Measurements from ENCODE around the gene MED4.
"Not testable (repeated sequence)": the region's sequence is repeated elsewhere in the genome, so short reads cannot be mapped to it uniquely, and the experiment has no call there.

Gene MED4

GRCh38 chr13:48058536-48058935 is 36.4 kb downstream of the MED4 start:
- H3K9ac ChIP-seq (ENCODE audit: low read depth, low read length); H3K4me3 ChIP-seq (ENCODE audit: low read depth, low read length); H3K36me3 ChIP-seq (ENCODE audit: control insufficient read depth, insufficient read depth, low read length); H3K27me3 ChIP-seq (ENCODE audit: control insufficient read depth, insufficient read depth, low read length); H3K4me1 ChIP-seq (ENCODE audit: control insufficient read depth, insufficient read depth, low read length); H3K9me3 ChIP-seq (ENCODE audit: control insufficient read depth, insufficient read depth, low read length): not testable (repeated sequence)

GRCh38 chr13:48055712-48056111 is 39.2 kb downstream of the MED4 start:
- Histone ChIP-seq H3K4me3 (ENCODE audit: low read depth, low read length) (no peak overlapping the region), H3K27me3 (ENCODE audit: control insufficient read depth, insufficient read depth, low read length) (no peaks in the 10 kb centered on the region), H3K9ac (ENCODE audit: low read depth, low read length) (no peak overlapping the region), H3K4me1 (ENCODE audit: control insufficient read depth, insufficient read depth, low read length) (no peaks in the 10 kb centered on the region), H3K9me3 (ENCODE audit: control insufficient read depth, insufficient read depth, low read length) (no peaks in the 10 kb centered on the region), H3K36me3 (ENCODE audit: control insufficient read depth, insufficient read depth, low read length) (peaks cover 7% of the 10 kb centered on the region)

- H3K27me3 ChIP-seq (ENCODE audit: control insufficient read depth, insufficient read depth, low read length), result no peaks in the 10 kb centered on the region
- H3K9ac ChIP-seq (ENCODE audit: low read depth, low read length), result no peak overlapping the region
- no peaks in the 10 kb centered on the region for H3K9me3 ChIP-seq (ENCODE audit: control insufficient read depth, insufficient read depth, low read length)
- no peaks in the 10 kb centered on the region for H3K4me1 ChIP-seq (ENCODE audit: control insufficient read depth, insufficient read depth, low read length)
- H3K36me3 ChIP-seq (ENCODE audit: control insufficient read depth, insufficient read depth, low read length), result peaks cover 14% of the 10 kb centered on the region
- no peak overlapping the region for H3K4me3 ChIP-seq (ENCODE audit: low read depth, low read length)
Measured at GRCh38 chr13:48054601-48055000, 40.3 kb downstream of the MED4 start.

GRCh38 chr13:48050550-48050949 is 44.4 kb downstream of the MED4 start:
- Histone ChIP-seq H3K4me3 (ENCODE audit: low read depth, low read length) (no peak overlapping the region), H3K9me3 (ENCODE audit: control insufficient read depth, insufficient read depth, low read length) (no peaks in the 10 kb centered on the region), H3K27me3 (ENCODE audit: control insufficient read depth, insufficient read depth, low read length) (no peaks in the 10 kb centered on the region), H3K4me1 (ENCODE audit: control insufficient read depth, insufficient read depth, low read length) (no peaks in the 10 kb centered on the region), H3K9ac (ENCODE audit: low read depth, low read length) (no peak overlapping the region), H3K36me3 (ENCODE audit: control insufficient read depth, insufficient read depth, low read length) (peaks cover 13% of the 10 kb centered on the region)

GRCh38 chr13:48043789-48044503 is 51.0 kb downstream of the MED4 start:
- Histone ChIP-seq H3K9ac (ENCODE audit: low read depth, low read length) (no peak overlapping the region), H3K9me3 (ENCODE audit: control insufficient read depth, insufficient read depth, low read length) (no peaks in the 10 kb centered on the region), H3K36me3 (ENCODE audit: control insufficient read depth, insufficient read depth, low read length) (peaks cover 3% of the 10 kb centered on the region), H3K4me1 (ENCODE audit: control insufficient read depth, insufficient read depth, low read length) (peaks cover under 1% of the 10 kb centered on the region), H3K4me3 (ENCODE audit: low read depth, low read length) (no peak overlapping the region), H3K27me3 (ENCODE audit: control insufficient read depth, insufficient read depth, low read length) (no peaks in the 10 kb centered on the region)

GRCh38 chr13:48042894-48043293 is 52.0 kb downstream of the MED4 start:
- Histone ChIP-seq H3K4me1 (ENCODE audit: control insufficient read depth, insufficient read depth, low read length) (peaks cover 5% of the 10 kb centered on the region), H3K9ac (ENCODE audit: low read depth, low read length) (no peak overlapping the region), H3K36me3 (ENCODE audit: control insufficient read depth, insufficient read depth, low read length) (peaks cover 3% of the 10 kb centered on the region), H3K27me3 (ENCODE audit: control insufficient read depth, insufficient read depth, low read length) (no peaks in the 10 kb centered on the region), H3K9me3 (ENCODE audit: control insufficient read depth, insufficient read depth, low read length) (no peaks in the 10 kb centered on the region), H3K4me3 (ENCODE audit: low read depth, low read length) (no peak overlapping the region)

GRCh38 chr13:48040896-48041295 is 54.0 kb downstream of the MED4 start:
- Histone ChIP-seq H3K36me3 (ENCODE audit: control insufficient read depth, insufficient read depth, low read length) (peaks cover under 1% of the 10 kb centered on the region), H3K4me3 (ENCODE audit: low read depth, low read length) (no peak overlapping the region), H3K9ac (ENCODE audit: low read depth, low read length) (no peak overlapping the region), H3K4me1 (ENCODE audit: control insufficient read depth, insufficient read depth, low read length) (peaks cover 5% of the 10 kb centered on the region), H3K9me3 (ENCODE audit: control insufficient read depth, insufficient read depth, low read length) (no peaks in the 10 kb centered on the region), H3K27me3 (ENCODE audit: control insufficient read depth, insufficient read depth, low read length) (no peaks in the 10 kb centered on the region)

GRCh38 chr13:48040049-48040448 is 54.9 kb downstream of the MED4 start:
- no peaks in the 10 kb centered on the region for H3K36me3 ChIP-seq (ENCODE audit: control insufficient read depth, insufficient read depth, low read length)
- H3K4me1 ChIP-seq (ENCODE audit: control insufficient read depth, insufficient read depth, low read length), result peaks cover 5% of the 10 kb centered on the region
- H3K9ac ChIP-seq (ENCODE audit: low read depth, low read length), result no peak overlapping the region
- H3K4me3 ChIP-seq (ENCODE audit: low read depth, low read length), result no peak overlapping the region
- no peaks in the 10 kb centered on the region for H3K27me3 ChIP-seq (ENCODE audit: control insufficient read depth, insufficient read depth, low read length)
- H3K9me3 ChIP-seq (ENCODE audit: control insufficient read depth, insufficient read depth, low read length), result no peaks in the 10 kb centered on the region

GRCh38 chr13:48038761-48039160 is 56.1 kb downstream of the MED4 start:
- Histone ChIP-seq H3K36me3 (ENCODE audit: control insufficient read depth, insufficient read depth, low read length) (no peaks in the 10 kb centered on the region), H3K4me1 (ENCODE audit: control insufficient read depth, insufficient read depth, low read length) (peaks cover 5% of the 10 kb centered on the region), H3K4me3 (ENCODE audit: low read depth, low read length) (peak overlapping the region; percentile 95), H3K27me3 (ENCODE audit: control insufficient read depth, insufficient read depth, low read length) (no peaks in the 10 kb centered on the region), H3K9ac (ENCODE audit: low read depth, low read length) (peak overlapping the region; percentile 91), H3K9me3 (ENCODE audit: control insufficient read depth, insufficient read depth, low read length) (no peaks in the 10 kb centered on the region)

GRCh38 chr13:48037346-48038173 is 57.3 kb downstream of the MED4 start, which contains the start of gene NUDT15:
TSS of gene NUDT15 (plus strand) at chr13:48037726. CDS start at chr13:48037747, 21 bp downstream.
- Histone ChIP-seq H3K9me3 (ENCODE audit: control insufficient read depth, insufficient read depth, low read length) (no peaks in the 10 kb centered on the region), H3K27me3 (ENCODE audit: control insufficient read depth, insufficient read depth, low read length) (no peaks in the 10 kb centered on the region), H3K4me3 (ENCODE audit: low read depth, low read length) (peak within 1 kb of the TSS; percentile 95), H3K36me3 (ENCODE audit: control insufficient read depth, insufficient read depth, low read length) (no peaks in the 10 kb centered on the region), H3K9ac (ENCODE audit: low read depth, low read length) (peak within 1 kb of the TSS; percentile 91), H3K4me1 (ENCODE audit: control insufficient read depth, insufficient read depth, low read length) (peaks cover 5% of the 10 kb centered on the region)

- Histone ChIP-seq H3K27me3 (ENCODE audit: control insufficient read depth, insufficient read depth, low read length) (no peaks in the 10 kb centered on the region), H3K4me1 (ENCODE audit: control insufficient read depth, insufficient read depth, low read length) (no peaks in the 10 kb centered on the region), H3K36me3 (ENCODE audit: control insufficient read depth, insufficient read depth, low read length) (no peaks in the 10 kb centered on the region), H3K9me3 (ENCODE audit: control insufficient read depth, insufficient read depth, low read length) (peaks cover 10% of the 10 kb centered on the region), H3K4me3 (ENCODE audit: low read depth, low read length) (no peak overlapping the region), H3K9ac (ENCODE audit: low read depth, low read length) (no peak overlapping the region)
Measured at GRCh38 chr13:48029859-48030258, 65.0 kb downstream of the MED4 start.

GRCh38 chr13:48028066-48028465 is 66.8 kb downstream of the MED4 start:
- H3K4me1 ChIP-seq (ENCODE audit: control insufficient read depth, insufficient read depth, low read length), result no peaks in the 10 kb centered on the region
- no peaks in the 10 kb centered on the region for H3K27me3 ChIP-seq (ENCODE audit: control insufficient read depth, insufficient read depth, low read length)
- H3K36me3 ChIP-seq (ENCODE audit: control insufficient read depth, insufficient read depth, low read length), result no peaks in the 10 kb centered on the region
- H3K9me3 ChIP-seq (ENCODE audit: control insufficient read depth, insufficient read depth, low read length), result peaks cover 10% of the 10 kb centered on the region
- H3K4me3 ChIP-seq (ENCODE audit: low read depth, low read length), result no peak overlapping the region
- no peak overlapping the region for H3K9ac ChIP-seq (ENCODE audit: low read depth, low read length)
